GM19025 (cell line): ENCODE measurements around the gene CALM1.

Experiments used
- ATAC-seq: cut with Tn5 transposase; IDR thresholded peaks from one replicate; pipeline ENCODE4 v1.9.1; 2021; ENCODE audit warnings: mild to moderate bottlenecking, low read depth, moderate library complexity; ENCODE audit not compliant: unreplicated experiment

The CALM1 gene

GRCh38 chr14:90396341-90397339, at the start of gene CALM1:
Gene CALM1, plus strand, starts transcription at chr14:90397029. Its CDS starts 202 bp downstream, at chr14:90397231.
- ATAC-seq = peak; percentile 69

- ATAC-seq = no peak
These were observed 48.6 kb upstream of the CALM1 start for GRCh38 chr14:90348270-90348669.

GRCh38 chr14:90349739-90350138, 47.1 kb upstream of the CALM1 start:
- ATAC-seq = no peak

- no peak for ATAC-seq
These were observed 42.1 kb upstream of the CALM1 start for GRCh38 chr14:90354551-90355298.

GRCh38 chr14:90355540-90356518, 41.0 kb upstream of the CALM1 start:
- no peak for ATAC-seq

- no peak for ATAC-seq
These were observed 39.9 kb upstream of the CALM1 start for GRCh38 chr14:90356925-90357324.

GRCh38 chr14:90358359-90358758, 38.5 kb upstream of the CALM1 start:
- no peak for ATAC-seq

- ATAC-seq = no peak
These were observed 34.8 kb upstream of the CALM1 start for GRCh38 chr14:90361865-90362557.

- no peak for ATAC-seq
These were observed 34.3 kb upstream of the CALM1 start for GRCh38 chr14:90362558-90362896.

- no peak for ATAC-seq
These were observed 27.7 kb upstream of the CALM1 start for GRCh38 chr14:90368946-90369721.

- no peak for ATAC-seq
These were observed 22.9 kb upstream of the CALM1 start for GRCh38 chr14:90373887-90374286.

- no peak for ATAC-seq
These were observed 22.0 kb upstream of the CALM1 start for GRCh38 chr14:90374813-90375212.

GRCh38 chr14:90375934-90376333, 20.9 kb upstream of the CALM1 start:
- no peak for ATAC-seq

GRCh38 chr14:90378249-90378648, 18.6 kb upstream of the CALM1 start:
- ATAC-seq = no peak

- ATAC-seq = no peak
These were observed 17.7 kb upstream of the CALM1 start for GRCh38 chr14:90379106-90379505.

- no peak for ATAC-seq
These were observed 15.6 kb upstream of the CALM1 start for GRCh38 chr14:90381011-90381786.

GRCh38 chr14:90381999-90382451, 14.8 kb upstream of the CALM1 start:
- ATAC-seq = no peak

- no peak for ATAC-seq
These were observed 14.2 kb upstream of the CALM1 start for GRCh38 chr14:90382491-90383125.
